NCI-H2107 treated with DMSO at 0.1 percent for 48 hours (cell line): ENCODE results near the gene DLK1.

ENCODE experiments used
- DNase-seq: peaks from one replicate; lab custom pipeline; 2025; ENCODE audit not compliant: unreplicated experiment; lab: John Stamatoyannopoulos, UW

The DLK1 gene

GRCh38 chr14:100713705-100714104 lies 13.0 kb upstream of the DLK1 start:
- DNase-seq, result no peak

- peak; percentile 63 for DNase-seq
Observed at GRCh38 chr14:100714258-100714892, 12.3 kb upstream of the DLK1 start.

GRCh38 chr14:100715332-100715731 lies 11.4 kb upstream of the DLK1 start:
- DNase-seq, result no peak

GRCh38 chr14:100715803-100716202 lies 10.9 kb upstream of the DLK1 start:
- no peak for DNase-seq

- DNase-seq, result no peak
Observed at GRCh38 chr14:100717386-100717785, 9.3 kb upstream of the DLK1 start.

- no peak for DNase-seq
Observed at GRCh38 chr14:100719976-100720520, 6.6 kb upstream of the DLK1 start.

- DNase-seq, result no peak
Observed at GRCh38 chr14:100721568-100721967, 5.1 kb upstream of the DLK1 start.

- DNase-seq, result no peak
Observed at GRCh38 chr14:100722367-100722766, 4.3 kb upstream of the DLK1 start.

GRCh38 chr14:100723135-100723829 lies 3.4 kb upstream of the DLK1 start:
- no peak for DNase-seq

- DNase-seq, result no peak
Observed at GRCh38 chr14:100723830-100724437, 2.8 kb upstream of the DLK1 start.

GRCh38 chr14:100724536-100724935 lies 2.2 kb upstream of the DLK1 start:
- DNase-seq, result no peak

GRCh38 chr14:100725587-100726387 lies 905 bp upstream of the DLK1 start:
- no peak for DNase-seq

- DNase-seq, result no peak
Observed at GRCh38 chr14:100727086-100727872, 587 bp downstream of the DLK1 start.

GRCh38 chr14:100727873-100728240 lies 1.2 kb downstream of the DLK1 start:
- no peak for DNase-seq

GRCh38 chr14:100728962-100729361 lies 2.3 kb downstream of the DLK1 start:
- no peak for DNase-seq

- no peak for DNase-seq
Observed at GRCh38 chr14:100729982-100730381, 3.3 kb downstream of the DLK1 start.

- DNase-seq, result no peak
Observed at GRCh38 chr14:100730581-100730980, 3.9 kb downstream of the DLK1 start.

GRCh38 chr14:100731011-100731670 lies 4.4 kb downstream of the DLK1 start:
- DNase-seq, result no peak

GRCh38 chr14:100731846-100732765 lies 5.4 kb downstream of the DLK1 start:
- no peak for DNase-seq
